H1 (cell line): ENCODE measurements around the gene CCDC159.

Source experiments
- CHD1 ChIP-seq: IDR thresholded peaks from 2 replicates; pipeline ENCODE4 v1.6.1; 2012; ENCODE audit warnings: low read depth, low read length, improper control_type of control experiment
- EGR1 ChIP-seq: IDR thresholded peaks from 2 replicates; pipeline ENCODE4 v1.6.1; 2011; ENCODE audit warnings: low read depth, low read length, borderline replicate concordance
- EP300 ChIP-seq, 2 experiments: IDR thresholded peaks; 1 replicate in 1 of 2; 2 replicates in 1 of 2; pipeline ENCODE4 v1.6.1; 2011 to 2012; ENCODE audit warnings: low read depth in 2 of 2, low read length in 2 of 2, mild to moderate bottlenecking in 2 of 2, borderline replicate concordance in 1 of 2, inconsistent platforms in 1 of 2, moderate library complexity in 1 of 2
- FOSL1 ChIP-seq: IDR thresholded peaks from 2 replicates; pipeline ENCODE4 v1.6.1; 2011; ENCODE audit warnings: mild to moderate bottlenecking, low read depth, low read length, moderate library complexity; ENCODE audit not compliant: insufficient read depth
- GABPA ChIP-seq: IDR thresholded peaks from 2 replicates; pipeline ENCODE4 v1.6.1; 2011; ENCODE audit warnings: mild to moderate bottlenecking, low read length, moderate library complexity, borderline replicate concordance; ENCODE audit not compliant: insufficient read depth
- JUND ChIP-seq: IDR thresholded peaks from 2 replicates; pipeline ENCODE4 v1.6.1; 2011; ENCODE audit warnings: mild to moderate bottlenecking, improper control_type of control experiment, low read length
- POLR2A ChIP-seq, 2 experiments: IDR thresholded peaks; 1 replicate in 1 of 2; 2 replicates in 1 of 2; pipeline ENCODE4 v1.6.1; 2011; ENCODE audit warnings: low read depth in 2 of 2, low read length in 2 of 2, mild to moderate bottlenecking in 2 of 2; ENCODE audit errors: control extremely low read depth in 1 of 2
- RFX5 ChIP-seq: IDR thresholded peaks from 2 replicates; pipeline ENCODE4 v1.6.1; 2011; ENCODE audit warnings: low read depth, low read length, improper control_type of control experiment, borderline replicate concordance
- SIN3A ChIP-seq, 2 experiments: IDR thresholded peaks in 1 of 2; conservative IDR thresholded peaks in 1 of 2; 2 replicates each; pipeline ENCODE4 v1.6.1; 2011 to 2012; ENCODE audit warnings: low read length in 2 of 2, improper control_type of control experiment in 1 of 2, low read depth in 1 of 2, mild to moderate bottlenecking in 1 of 2
- SP1 ChIP-seq: IDR thresholded peaks from 2 replicates; pipeline ENCODE4 v1.6.1; 2011; ENCODE audit warnings: low read depth, low read length
- TAF1 ChIP-seq: IDR thresholded peaks from 2 replicates; pipeline ENCODE4 v1.6.1; 2011; ENCODE audit warnings: mild to moderate bottlenecking, low read depth, low read length
- ZNF274 ChIP-seq: IDR thresholded peaks from 2 replicates; pipeline ENCODE4 v1.7.0; 2012; ENCODE audit warnings: low read length, borderline replicate concordance; ENCODE audit errors: extremely low read depth
- TF ChIP-seq, protein P1 (sequence below), 3 experiments: IDR thresholded peaks; 1 replicate in 2 of 3; 2 replicates in 1 of 3; pipeline versions ENCODE4 v1.5.1 to v1.6.1; 2011; ENCODE audit warnings: low read length in 3 of 3, mild to moderate bottlenecking in 3 of 3, inconsistent platforms in 2 of 3, low read depth in 1 of 3, moderate library complexity in 1 of 3; ENCODE audit not compliant: insufficient read depth in 1 of 3; ENCODE audit errors: control extremely low read depth in 1 of 3

DNA sequence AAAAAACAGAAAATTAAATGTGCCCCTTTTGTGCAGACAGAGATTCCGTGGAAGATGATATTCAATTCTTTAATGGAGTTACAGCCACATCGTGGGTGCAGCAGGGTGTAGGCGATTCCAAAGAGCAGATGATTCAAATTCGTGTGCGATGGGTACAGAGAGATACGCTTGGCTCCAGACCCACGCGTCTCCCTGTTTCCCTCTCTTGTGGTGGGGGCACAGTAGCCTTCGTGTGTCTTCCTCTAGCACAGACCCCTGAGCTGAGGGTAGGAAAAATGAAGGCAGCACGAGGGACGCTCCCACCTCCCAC is 45.6 kb upstream of the CCDC159 start:
- TF ChIP-seq RFX5: no peak
- no peak for TF ChIP-seq SIN3A (conservative IDR thresholded peaks at IDR 0.05 in 1 of 2, IDR thresholded peaks at IDR 0.05 in 1 of 2; ENCODE audit: low read depth in 1 of 2, low read length in 2 of 2)
- no peak for TF ChIP-seq POLR2A (IDR thresholded peaks at IDR 0.05; ENCODE audit: control extremely low read depth in 1 of 2, low read depth in 2 of 2, low read length in 2 of 2)
- no peak for TF ChIP-seq EGR1
- no peak for TF ChIP-seq CHD1
- no peak for TF ChIP-seq FOSL1
- TF ChIP-seq GABPA: no peak
- TF ChIP-seq, protein P1, sequence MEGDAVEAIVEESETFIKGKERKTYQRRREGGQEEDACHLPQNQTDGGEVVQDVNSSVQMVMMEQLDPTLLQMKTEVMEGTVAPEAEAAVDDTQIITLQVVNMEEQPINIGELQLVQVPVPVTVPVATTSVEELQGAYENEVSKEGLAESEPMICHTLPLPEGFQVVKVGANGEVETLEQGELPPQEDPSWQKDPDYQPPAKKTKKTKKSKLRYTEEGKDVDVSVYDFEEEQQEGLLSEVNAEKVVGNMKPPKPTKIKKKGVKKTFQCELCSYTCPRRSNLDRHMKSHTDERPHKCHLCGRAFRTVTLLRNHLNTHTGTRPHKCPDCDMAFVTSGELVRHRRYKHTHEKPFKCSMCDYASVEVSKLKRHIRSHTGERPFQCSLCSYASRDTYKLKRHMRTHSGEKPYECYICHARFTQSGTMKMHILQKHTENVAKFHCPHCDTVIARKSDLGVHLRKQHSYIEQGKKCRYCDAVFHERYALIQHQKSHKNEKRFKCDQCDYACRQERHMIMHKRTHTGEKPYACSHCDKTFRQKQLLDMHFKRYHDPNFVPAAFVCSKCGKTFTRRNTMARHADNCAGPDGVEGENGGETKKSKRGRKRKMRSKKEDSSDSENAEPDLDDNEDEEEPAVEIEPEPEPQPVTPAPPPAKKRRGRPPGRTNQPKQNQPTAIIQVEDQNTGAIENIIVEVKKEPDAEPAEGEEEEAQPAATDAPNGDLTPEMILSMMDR (IDR thresholded peaks at IDR 0.05; ENCODE audit: control extremely low read depth in 1 of 3, insufficient read depth in 1 of 3, low read depth in 1 of 3, low read length in 3 of 3): no peak
- TF ChIP-seq ZNF274: no peak
- TF ChIP-seq JUND: no peak
- no peak for TF ChIP-seq EP300 (IDR thresholded peaks at IDR 0.05; ENCODE audit: borderline replicate concordance in 1 of 2, low read depth in 2 of 2, low read length in 2 of 2)
- TF ChIP-seq TAF1: no peak
- TF ChIP-seq SP1: no peak
